Right atrium auricular region (tissue), 2 donors: ENCODE data around the gene DNAH8. TPM values are rescaled to one million over a fixed set of nuclear protein-coding genes. Genes with fewer than 3 reads are reported as not detected.

Source experiments
- DNase-seq: peaks from one replicate; pipeline ENCODE4 v3.0.0-alpha.2; 2019; ENCODE audit warnings: low spot score
- H3K27ac ChIP-seq, 2 donors: fragments of 200-600 bp; sonication (generic); 1 replicate in 1 of 2; 2 replicates in 1 of 2; pipeline ENCODE4 v1.5.1; 2016 to 2019
- H3K27me3 ChIP-seq, 2 donors: fragments of 200-600 bp; sonication (generic); one replicate each; pipeline versions ENCODE4 v1.5.1 to v1.6.0; 2017 to 2019
- H3K36me3 ChIP-seq: fragments of 200-600 bp; sonication (generic); one replicate; pipeline ENCODE4 v1.5.1; 2016
- H3K4me1 ChIP-seq, 2 donors: fragments of 200-600 bp; sonication (generic); one replicate each; pipeline versions ENCODE4 v1.5.1 to v1.6.0; 2017 to 2019
- H3K4me3 ChIP-seq, 2 donors: fragments of 200-600 bp; sonication (generic); 1 replicate in 1 of 2; 2 replicates in 1 of 2; pipeline ENCODE4 v1.5.1; 2017 to 2019; ENCODE audit warnings: mild to moderate bottlenecking in 1 of 2, moderate library complexity in 1 of 2
- H3K9me3 ChIP-seq, 2 donors: fragments of 200-600 bp; sonication (generic); one replicate each; pipeline ENCODE4 v1.5.1; 2019
- total RNA-seq, 2 donors: library from RNA; depleted of rRNA; stranded (reverse); fragments of >200 nt; gene quantifications; one replicate each; pipeline ENCODE4 v1.1.0, GENCODE V29; 2016
- TF ChIP-seq, protein P1 (sequence below), 2 donors: fragments of 200-600 bp; sonication (generic); IDR thresholded peaks; one replicate each; pipeline ENCODE4 v1.5.1; 2019; ENCODE audit warnings: antibody characterized with exemption in 2 of 2

Gene DNAH8
- total RNA-seq, 2 donors from 2014 or later, result 0.04 TPM; not detected in 1

GRCh38 chr6:38843798-38844197, 128.7 kb downstream of the DNAH8 start:
- TF ChIP-seq, protein P1, sequence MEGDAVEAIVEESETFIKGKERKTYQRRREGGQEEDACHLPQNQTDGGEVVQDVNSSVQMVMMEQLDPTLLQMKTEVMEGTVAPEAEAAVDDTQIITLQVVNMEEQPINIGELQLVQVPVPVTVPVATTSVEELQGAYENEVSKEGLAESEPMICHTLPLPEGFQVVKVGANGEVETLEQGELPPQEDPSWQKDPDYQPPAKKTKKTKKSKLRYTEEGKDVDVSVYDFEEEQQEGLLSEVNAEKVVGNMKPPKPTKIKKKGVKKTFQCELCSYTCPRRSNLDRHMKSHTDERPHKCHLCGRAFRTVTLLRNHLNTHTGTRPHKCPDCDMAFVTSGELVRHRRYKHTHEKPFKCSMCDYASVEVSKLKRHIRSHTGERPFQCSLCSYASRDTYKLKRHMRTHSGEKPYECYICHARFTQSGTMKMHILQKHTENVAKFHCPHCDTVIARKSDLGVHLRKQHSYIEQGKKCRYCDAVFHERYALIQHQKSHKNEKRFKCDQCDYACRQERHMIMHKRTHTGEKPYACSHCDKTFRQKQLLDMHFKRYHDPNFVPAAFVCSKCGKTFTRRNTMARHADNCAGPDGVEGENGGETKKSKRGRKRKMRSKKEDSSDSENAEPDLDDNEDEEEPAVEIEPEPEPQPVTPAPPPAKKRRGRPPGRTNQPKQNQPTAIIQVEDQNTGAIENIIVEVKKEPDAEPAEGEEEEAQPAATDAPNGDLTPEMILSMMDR (IDR thresholded peaks at IDR 0.05), result no peak
- no peak for DNase-seq
- Histone ChIP-seq H3K27ac (no peak overlapping the region), H3K4me1 (no peaks in the 10 kb centered on the region), H3K4me3 (no peak overlapping the region), H3K9me3 (no peaks in the 10 kb centered on the region), H3K36me3 (no peaks in the 10 kb centered on the region), H3K27me3 (no peaks in the 10 kb centered on the region)

GRCh38 chr6:38845931-38846330, 130.8 kb downstream of the DNAH8 start:
- DNase-seq, result no peak
- no peaks in the 10 kb centered on the region for H3K9me3 ChIP-seq
- H3K4me3 ChIP-seq, result no peak overlapping the region
- H3K27me3 ChIP-seq, result no peaks in the 10 kb centered on the region
- no peak overlapping the region for H3K27ac ChIP-seq
- TF ChIP-seq, protein P1 (IDR thresholded peaks at IDR 0.05), result no peak
- no peaks in the 10 kb centered on the region for H3K4me1 ChIP-seq
- H3K36me3 ChIP-seq, result no peaks in the 10 kb centered on the region

- DNase-seq, result no peak
- Histone ChIP-seq H3K4me3 (no peak overlapping the region), H3K9me3 (no peaks in the 10 kb centered on the region), H3K27ac (no peak overlapping the region), H3K27me3 (no peaks in the 10 kb centered on the region), H3K36me3 (no peaks in the 10 kb centered on the region), H3K4me1 (no peaks in the 10 kb centered on the region)
- TF ChIP-seq, protein P1 (IDR thresholded peaks at IDR 0.05), result no peak
Measured at GRCh38 chr6:38846361-38846760, 131.2 kb downstream of the DNAH8 start.

- TF ChIP-seq, protein P1 (IDR thresholded peaks at IDR 0.05), result no peak
- no peak for DNase-seq
- H3K36me3 ChIP-seq, result no peaks in the 10 kb centered on the region
- H3K27me3 ChIP-seq, result no peaks in the 10 kb centered on the region
- no peak overlapping the region for H3K4me3 ChIP-seq
- no peak overlapping the region for H3K27ac ChIP-seq
- H3K9me3 ChIP-seq, result no peaks in the 10 kb centered on the region
- H3K4me1 ChIP-seq, result no peaks in the 10 kb centered on the region
Measured at GRCh38 chr6:38846844-38847243, 131.7 kb downstream of the DNAH8 start.

DNA sequence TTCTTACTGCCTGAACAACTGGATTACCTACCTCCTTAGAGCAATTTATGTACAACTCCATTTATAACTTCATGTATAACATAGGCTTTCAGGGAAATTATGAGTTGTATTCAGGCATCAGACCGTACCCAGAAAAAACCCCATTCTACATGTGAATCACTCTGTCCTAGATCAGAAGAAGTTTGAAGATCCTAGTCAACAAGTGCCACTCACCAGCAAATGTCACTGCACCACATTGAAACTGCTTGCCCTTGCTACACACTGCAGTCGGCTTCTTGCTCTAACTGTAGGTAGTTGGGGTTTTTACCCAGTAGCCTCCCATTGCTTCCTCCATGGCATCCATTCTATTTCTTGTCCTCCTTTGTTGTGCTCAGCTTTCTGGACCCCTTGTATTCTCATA, 132.4 kb downstream of the DNAH8 start:
- Histone ChIP-seq H3K27ac (no peak overlapping the region), H3K4me1 (no peaks in the 10 kb centered on the region), H3K27me3 (no peaks in the 10 kb centered on the region), H3K36me3 (no peaks in the 10 kb centered on the region), H3K4me3 (no peak overlapping the region), H3K9me3 (no peaks in the 10 kb centered on the region)
- DNase-seq, result no peak
- TF ChIP-seq, protein P1 (IDR thresholded peaks at IDR 0.05), result no peak

DNA sequence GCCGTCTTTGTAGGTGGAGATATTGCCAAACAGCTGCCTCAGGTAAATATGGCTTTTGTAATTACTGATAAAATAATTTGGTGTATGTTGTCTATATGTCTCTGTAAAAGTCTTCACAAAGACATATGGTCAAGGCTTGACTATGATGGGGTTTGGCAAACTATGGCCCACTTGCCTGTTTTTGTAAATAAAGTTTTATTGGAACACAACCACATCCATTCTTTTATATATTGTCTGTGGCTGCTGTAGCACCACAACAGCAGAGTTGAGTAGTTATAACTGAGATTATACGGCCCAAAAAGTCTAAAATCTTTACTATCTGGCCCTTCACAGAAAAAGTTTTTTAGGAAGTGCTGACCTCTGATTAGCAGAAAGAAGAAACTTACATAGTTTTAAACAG, 133.6 kb downstream of the DNAH8 start:
- H3K27me3 ChIP-seq, result no peaks in the 10 kb centered on the region
- H3K4me1 ChIP-seq, result no peaks in the 10 kb centered on the region
- no peak overlapping the region for H3K27ac ChIP-seq
- H3K4me3 ChIP-seq, result no peak overlapping the region
- H3K9me3 ChIP-seq, result no peaks in the 10 kb centered on the region
- DNase-seq, result no peak
- no peaks in the 10 kb centered on the region for H3K36me3 ChIP-seq
- TF ChIP-seq, protein P1 (IDR thresholded peaks at IDR 0.05), result no peak
